ENCODE measurements around the gene TLL1.

- TF ChIP-seq POLR2AphosphoS5 (IDR thresholded peaks at IDR 0.05; ENCODE audit: borderline replicate concordance, low read depth, low read length) (no peak), EZH2 (IDR thresholded peaks at IDR 0.05) (no peak)
Measured at GRCh38 chr4:165964591-165964990, 91.6 kb downstream of the TLL1 start.
